Colonic mucosa (tissue), 4 donors: ENCODE measurements around the gene ATF4. TPM values are rescaled to one million over a fixed set of nuclear protein-coding genes. Genes with fewer than 3 reads are reported as not detected.

Experiments used
- DNase-seq: peaks from one replicate; pipeline ENCODE4 v3.0.0-alpha.2; 2020
- H3K27ac ChIP-seq: fragments of 200-600 bp; one replicate; pipeline ENCODE4 v1.8.0; 2021
- H3K27me3 ChIP-seq: fragments of 200-600 bp; one replicate; pipeline ENCODE4 v1.8.0; 2021
- H3K36me3 ChIP-seq: fragments of 200-600 bp; one replicate; pipeline ENCODE4 v1.8.0; 2021
- H3K4me1 ChIP-seq: fragments of 200-600 bp; one replicate; pipeline ENCODE4 v1.8.0; 2021; ENCODE audit warnings: mild to moderate bottlenecking
- H3K4me3 ChIP-seq: fragments of 200-600 bp; one replicate; pipeline ENCODE4 v1.8.0; 2021
- H3K9ac ChIP-seq, 2 donors: one replicate each; pipeline ENCODE4 v1.7.0; 2013; ENCODE audit warnings: control low read depth in 2 of 2, low read depth in 2 of 2, low read length in 2 of 2
- H3K9me3 ChIP-seq: fragments of 200-600 bp; one replicate; pipeline ENCODE4 v1.8.0; 2021
- CTCF ChIP-seq: fragments of 200-600 bp; IDR thresholded peaks from one replicate; pipeline ENCODE4 v1.8.0; 2022; ENCODE audit warnings: antibody characterized with exemption, mild to moderate bottlenecking
- intact Hi-C: fragments of 100-400 bp; cut with DNase I; formaldehyde crosslinking; loops from one replicate; pipeline ENCODE4 v1.14.1; 2022
- total RNA-seq, 2 donors: library from RNA; stranded (reverse); fragmentation: NEBNext Ultra II Directional in 1 of 2; extraction: Animal tissue kit (Norgen Biotek cat#: 25700) in 1 of 2; gene quantifications; one replicate each; pipeline ENCODE4 v1.2.1, GENCODE V29; 2021
- donor health status: healthy.
- donor health status: DM: no; HTN: no; CAD: no.
- donor health status: DM: no; HTN: no; CAD: no.

ATF4 gene
- total RNA-seq, 2 donors from 2014 or later, result 279 to 302 TPM

DNA sequence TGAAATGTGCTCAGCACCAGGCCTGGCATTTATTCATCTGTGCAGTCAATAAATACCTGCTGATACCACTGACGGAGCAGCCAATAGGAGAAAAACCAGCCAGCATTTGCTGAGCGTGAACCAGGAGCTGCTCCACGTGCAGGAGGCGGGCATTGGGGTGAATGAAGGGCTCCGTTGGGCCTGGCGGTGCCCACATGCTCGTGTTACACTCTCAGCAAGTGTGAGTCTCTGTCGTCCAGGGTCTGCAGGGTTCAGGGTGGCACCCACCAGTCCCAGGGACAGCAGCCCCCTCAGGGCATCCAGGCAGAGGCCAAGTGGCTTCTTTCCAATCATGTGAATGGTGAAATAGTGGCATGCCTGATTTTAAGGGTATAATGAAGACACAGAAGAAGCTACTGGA is 16.3 kb downstream of the ATF4 start:
- intact Hi-C loops, result loop anchor here (10.0 kb wide), 1 partner anchor 808 kb away; the partner anchor contains the start of gene ADSL
- Histone ChIP-seq H3K36me3 (no peaks in the 10 kb centered on the region), H3K9me3 (no peaks in the 10 kb centered on the region), H3K4me3 (no peak overlapping the region), H3K9ac (no peak overlapping the region), H3K27me3 (no peaks in the 10 kb centered on the region), H3K27ac (no peak overlapping the region), H3K4me1 (no peaks in the 10 kb centered on the region)
- no peak for DNase-seq
- no peak for TF ChIP-seq CTCF

- Histone ChIP-seq H3K4me3 (no peak overlapping the region), H3K9me3 (no peaks in the 10 kb centered on the region), H3K27ac (no peak overlapping the region), H3K27me3 (no peaks in the 10 kb centered on the region), H3K4me1 (no peaks in the 10 kb centered on the region), H3K36me3 (no peaks in the 10 kb centered on the region), H3K9ac (no peak overlapping the region)
- DNase-seq, result no peak
- no peak for TF ChIP-seq CTCF
- intact Hi-C loops, result loop anchor here (10.0 kb wide), 1 partner anchor 807 kb away; the partner anchor contains the start of gene ADSL
Observed at GRCh38 chr22:39537975-39538374, 17.6 kb downstream of the ATF4 start.

GRCh38 chr22:39543095-39543494 is 22.7 kb downstream of the ATF4 start:
- Histone ChIP-seq H3K27me3 (no peaks in the 10 kb centered on the region), H3K4me3 (no peak overlapping the region), H3K36me3 (no peaks in the 10 kb centered on the region), H3K9ac (no peak overlapping the region), H3K4me1 (no peaks in the 10 kb centered on the region), H3K9me3 (no peaks in the 10 kb centered on the region), H3K27ac (no peak overlapping the region)
- no peak for TF ChIP-seq CTCF
- intact Hi-C loops, result no loop called here
- DNase-seq, result no peak

GRCh38 chr22:39545386-39546365 is 25.3 kb downstream of the ATF4 start:
- no peak for TF ChIP-seq CTCF
- DNase-seq, result peak; percentile 65
- Histone ChIP-seq H3K4me1 (no peaks in the 10 kb centered on the region), H3K36me3 (no peaks in the 10 kb centered on the region), H3K9me3 (no peaks in the 10 kb centered on the region), H3K9ac (no peak overlapping the region), H3K27ac (no peak overlapping the region), H3K27me3 (no peaks in the 10 kb centered on the region), H3K4me3 (no peak overlapping the region)
- intact Hi-C loops, result no loop called here

DNA sequence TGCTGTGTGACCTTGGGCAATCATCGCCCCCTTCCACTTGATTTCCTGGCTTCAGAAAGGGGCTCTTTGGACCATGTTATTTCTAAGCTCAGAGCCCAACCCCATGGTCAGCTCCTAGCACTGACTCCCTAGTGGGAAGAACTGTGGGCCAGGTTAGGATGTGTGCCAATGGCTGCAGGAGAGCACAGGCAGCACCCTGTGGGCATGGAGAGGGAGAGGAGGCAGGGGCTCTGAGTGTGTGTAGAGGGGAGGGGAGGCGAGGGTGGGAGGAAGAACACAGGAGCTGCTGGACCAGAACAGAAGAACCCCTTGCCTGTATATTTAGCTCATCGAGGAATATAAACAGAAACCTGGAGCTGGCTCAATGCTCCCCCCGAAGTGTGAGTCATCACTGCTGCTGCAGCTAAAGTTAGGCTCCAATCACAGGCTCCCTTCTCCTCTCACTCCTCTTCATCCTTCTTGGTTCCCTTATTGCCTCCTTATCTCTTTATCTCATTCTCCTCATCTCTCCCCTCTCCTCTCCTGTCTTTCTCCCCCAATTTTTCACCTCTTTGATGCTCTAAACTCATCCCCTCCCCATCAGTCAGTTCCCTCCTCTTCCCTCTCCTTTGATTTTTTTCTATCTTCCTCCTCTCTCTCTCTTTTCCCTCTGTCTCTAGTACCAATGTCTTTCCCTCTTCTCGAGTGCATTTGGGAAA is 26.7 kb downstream of the ATF4 start:
- H3K4me1 ChIP-seq, result no peaks in the 10 kb centered on the region
- no peak overlapping the region for H3K27ac ChIP-seq
- intact Hi-C loops, result no loop called here
- no peak for TF ChIP-seq CTCF
- no peaks in the 10 kb centered on the region for H3K9me3 ChIP-seq
- no peaks in the 10 kb centered on the region for H3K27me3 ChIP-seq
- no peaks in the 10 kb centered on the region for H3K36me3 ChIP-seq
- H3K9ac ChIP-seq, result no peak overlapping the region
- no peak for DNase-seq
- no peak overlapping the region for H3K4me3 ChIP-seq
